ENCODE data around the gene KATNBL1.
A peak's percentile ranks its signal among the peaks of the same experiment; 100 is the strongest.

Gene KATNBL1, protein sequence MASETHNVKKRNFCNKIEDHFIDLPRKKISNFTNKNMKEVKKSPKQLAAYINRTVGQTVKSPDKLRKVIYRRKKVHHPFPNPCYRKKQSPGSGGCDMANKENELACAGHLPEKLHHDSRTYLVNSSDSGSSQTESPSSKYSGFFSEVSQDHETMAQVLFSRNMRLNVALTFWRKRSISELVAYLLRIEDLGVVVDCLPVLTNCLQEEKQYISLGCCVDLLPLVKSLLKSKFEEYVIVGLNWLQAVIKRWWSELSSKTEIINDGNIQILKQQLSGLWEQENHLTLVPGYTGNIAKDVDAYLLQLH

DNA sequence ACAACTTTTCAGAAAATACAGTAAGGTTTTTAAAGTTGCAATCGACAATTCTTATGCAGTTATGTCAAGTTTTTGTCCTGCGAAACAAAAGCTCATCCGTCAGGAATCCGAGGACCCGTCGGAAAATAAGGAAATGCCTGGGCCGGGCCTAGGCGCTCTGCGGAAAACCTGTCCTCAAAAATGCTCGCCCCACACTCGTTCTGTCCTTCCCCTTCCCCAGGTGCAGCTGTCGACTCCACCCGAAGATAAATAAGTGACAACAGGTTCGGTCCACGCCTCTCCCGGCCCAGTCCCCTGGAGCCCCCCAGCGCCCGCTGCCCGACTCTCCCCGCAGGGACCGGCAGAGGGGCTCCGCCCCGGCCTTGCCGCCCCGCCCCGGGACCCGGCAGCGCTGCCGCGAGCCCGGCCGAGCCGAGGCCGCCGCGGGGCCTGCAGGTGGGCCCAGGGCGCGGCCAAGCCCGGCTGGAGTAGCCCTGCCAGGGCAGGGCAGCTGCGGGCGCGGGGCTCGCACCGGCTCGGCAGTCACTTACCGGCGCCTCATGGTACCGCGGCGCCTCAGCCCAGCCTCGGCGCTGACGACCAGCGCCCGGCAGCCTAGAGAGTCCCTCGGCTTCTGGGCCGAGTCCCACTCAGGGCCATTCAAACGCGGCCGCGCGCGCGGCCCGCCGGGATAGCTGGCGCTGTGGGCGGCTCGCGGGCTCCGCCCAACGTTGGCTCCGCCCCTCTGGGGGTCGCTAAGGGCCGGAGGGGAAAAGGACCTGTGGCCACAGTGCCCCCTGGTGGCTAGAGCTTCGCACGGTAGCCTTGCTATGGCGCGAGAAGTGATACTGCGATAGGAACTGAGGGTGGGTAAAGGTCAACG lies at the start of gene KATNBL1:
Gene KATNBL1, minus strand, starts transcription at position 676 of the 862 bp plus-strand sequence. CDS start 46,420 bp downstream, outside the sequence.
- peak; percentile 95 to 97 for DNase-seq

DNA sequence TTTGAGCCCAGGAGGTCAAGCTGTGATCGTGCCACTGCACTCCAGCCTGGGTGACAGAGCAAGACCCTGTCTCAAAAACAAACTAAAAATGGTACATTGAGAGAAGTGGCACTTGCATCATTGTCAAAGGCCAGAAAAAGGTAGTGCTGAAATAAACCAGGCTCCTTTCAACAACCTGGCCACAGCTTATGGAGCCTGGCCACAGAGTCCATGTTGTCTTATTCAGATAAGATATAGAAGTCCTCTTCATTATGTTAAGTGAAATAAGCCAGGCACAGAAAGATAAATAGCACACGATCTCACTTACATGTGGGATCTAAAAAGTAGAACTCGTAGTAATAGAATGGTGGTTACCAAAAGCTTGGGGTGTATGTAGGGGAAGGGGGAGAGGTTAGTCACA lies 49.7 kb upstream of the KATNBL1 start:
- DNase-seq = no peak

DNA sequence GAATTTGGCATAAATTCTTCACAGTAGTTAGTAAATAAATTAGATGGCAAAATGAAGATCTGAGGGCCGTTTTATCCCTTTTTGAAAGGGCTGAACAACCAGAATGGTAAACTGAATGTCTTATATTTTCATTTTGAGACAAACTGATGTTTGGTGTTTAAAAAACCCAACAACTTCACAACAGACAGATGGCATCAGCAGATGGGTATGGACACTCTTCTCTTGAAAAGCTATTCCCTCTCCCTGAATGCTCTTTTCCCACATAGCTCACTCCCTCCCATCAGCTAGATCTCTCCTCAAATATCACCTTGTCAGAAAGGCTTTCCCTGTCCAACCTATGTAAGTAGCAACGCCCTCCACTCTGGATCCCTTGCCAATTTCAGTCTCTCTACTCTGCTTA lies 48.3 kb upstream of the KATNBL1 start:
- DNase-seq = no peak

DNA sequence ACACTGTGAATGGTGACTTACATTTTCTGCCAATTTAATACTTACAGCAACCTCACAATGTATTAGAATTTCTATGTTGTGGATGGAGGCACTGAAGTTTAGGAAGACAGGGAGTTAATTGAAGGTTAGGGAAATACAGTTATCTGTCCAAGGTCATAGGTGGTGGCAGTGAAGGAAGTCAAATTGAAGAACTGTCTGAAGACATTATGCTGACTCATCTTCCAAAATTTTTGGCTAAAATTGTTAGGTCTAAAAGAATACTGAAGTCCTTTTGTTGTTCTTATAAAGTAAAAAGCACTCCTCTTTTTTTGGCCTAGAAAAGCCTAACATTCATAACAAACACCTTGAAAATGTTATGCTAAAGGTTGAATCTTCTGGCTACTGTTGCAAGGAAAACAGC lies 42.6 kb upstream of the KATNBL1 start:
- no peak for DNase-seq

DNA sequence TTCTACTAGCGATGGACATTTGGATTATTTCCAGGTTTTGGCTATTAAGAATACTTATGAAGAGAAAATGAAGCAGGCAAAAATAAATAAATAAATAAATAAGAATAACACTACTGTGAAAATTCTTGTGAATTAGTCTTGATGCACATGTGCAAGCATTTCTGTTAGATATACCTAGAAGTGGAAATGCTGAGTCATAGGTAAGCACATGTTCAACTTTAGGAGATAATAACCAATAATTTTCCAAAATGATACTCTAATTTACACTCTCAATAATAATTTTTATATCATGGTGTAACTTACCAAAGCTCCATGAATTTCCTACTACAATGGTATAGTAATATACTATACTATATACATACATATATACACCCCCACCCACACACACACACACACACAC lies 38.3 kb upstream of the KATNBL1 start:
- no peak for DNase-seq

DNA sequence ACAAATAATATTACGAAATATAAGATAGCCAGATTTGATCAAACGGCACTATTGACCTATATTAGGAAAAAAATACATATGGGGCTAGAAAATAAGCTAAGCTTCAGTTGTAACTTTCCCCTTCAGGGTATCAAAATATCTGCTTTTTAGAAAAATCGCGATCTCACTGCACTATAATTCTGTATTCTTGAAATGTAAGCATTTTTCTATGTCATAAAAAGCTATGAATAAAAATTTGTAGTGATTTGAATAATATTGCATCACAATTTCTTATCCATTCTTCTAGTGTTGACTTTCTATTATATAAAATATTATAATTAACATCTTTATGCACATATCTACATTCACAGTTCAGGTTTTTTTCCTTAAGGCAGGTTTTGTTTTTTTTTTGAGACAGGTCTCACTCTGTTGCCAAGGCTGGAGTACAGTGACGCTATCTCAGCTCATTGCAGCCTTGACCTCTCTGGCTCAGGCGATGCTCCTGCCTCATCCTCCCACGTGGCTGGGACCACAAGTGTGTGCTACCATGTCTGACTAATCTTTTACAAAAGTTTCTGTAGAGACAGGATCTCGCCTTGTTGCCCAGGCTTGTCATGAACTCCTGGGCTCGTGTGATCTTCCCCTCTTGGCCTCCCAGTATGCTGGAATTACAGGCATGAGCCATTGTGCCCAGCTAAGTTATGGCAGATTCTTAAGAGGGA lies 36.5 kb upstream of the KATNBL1 start:
- no peak for DNase-seq

DNA sequence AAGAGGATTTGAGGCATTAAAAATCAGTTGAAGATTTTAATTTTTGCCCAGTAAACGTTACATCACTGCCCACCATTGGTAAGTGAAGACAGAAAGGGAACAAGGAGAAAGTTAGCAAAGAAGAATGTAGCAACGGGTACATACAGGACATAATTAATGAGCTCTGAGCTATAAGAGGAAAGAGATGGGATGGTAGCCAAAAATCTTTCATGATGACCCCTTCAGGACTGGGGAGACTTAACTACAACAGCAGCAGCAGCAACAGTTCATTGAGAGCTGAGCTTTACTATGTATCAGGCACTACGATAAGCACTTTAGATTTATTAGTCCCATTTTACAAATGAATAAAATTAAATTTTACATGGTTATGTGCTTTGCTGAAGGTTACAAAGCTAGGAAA lies 33.3 kb upstream of the KATNBL1 start:
- DNase-seq = no peak

DNA sequence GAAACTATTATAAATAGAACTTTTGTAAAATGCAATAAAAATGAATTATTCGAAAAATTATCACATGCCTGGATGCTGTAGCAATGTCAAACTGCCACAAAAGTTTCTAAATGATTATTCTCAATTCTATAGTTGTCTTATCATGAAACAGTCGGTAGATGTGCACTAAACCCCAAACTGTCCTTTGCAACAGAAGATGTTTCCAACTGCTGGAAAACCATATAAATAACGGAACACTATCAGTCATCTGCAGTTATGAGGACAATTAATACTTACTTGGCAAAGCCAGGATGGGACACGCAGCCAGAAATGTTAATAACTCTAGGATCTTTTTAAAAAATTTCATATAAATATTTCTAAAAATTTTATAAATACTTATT lies 32.4 kb upstream of the KATNBL1 start:
- no peak for DNase-seq

DNA sequence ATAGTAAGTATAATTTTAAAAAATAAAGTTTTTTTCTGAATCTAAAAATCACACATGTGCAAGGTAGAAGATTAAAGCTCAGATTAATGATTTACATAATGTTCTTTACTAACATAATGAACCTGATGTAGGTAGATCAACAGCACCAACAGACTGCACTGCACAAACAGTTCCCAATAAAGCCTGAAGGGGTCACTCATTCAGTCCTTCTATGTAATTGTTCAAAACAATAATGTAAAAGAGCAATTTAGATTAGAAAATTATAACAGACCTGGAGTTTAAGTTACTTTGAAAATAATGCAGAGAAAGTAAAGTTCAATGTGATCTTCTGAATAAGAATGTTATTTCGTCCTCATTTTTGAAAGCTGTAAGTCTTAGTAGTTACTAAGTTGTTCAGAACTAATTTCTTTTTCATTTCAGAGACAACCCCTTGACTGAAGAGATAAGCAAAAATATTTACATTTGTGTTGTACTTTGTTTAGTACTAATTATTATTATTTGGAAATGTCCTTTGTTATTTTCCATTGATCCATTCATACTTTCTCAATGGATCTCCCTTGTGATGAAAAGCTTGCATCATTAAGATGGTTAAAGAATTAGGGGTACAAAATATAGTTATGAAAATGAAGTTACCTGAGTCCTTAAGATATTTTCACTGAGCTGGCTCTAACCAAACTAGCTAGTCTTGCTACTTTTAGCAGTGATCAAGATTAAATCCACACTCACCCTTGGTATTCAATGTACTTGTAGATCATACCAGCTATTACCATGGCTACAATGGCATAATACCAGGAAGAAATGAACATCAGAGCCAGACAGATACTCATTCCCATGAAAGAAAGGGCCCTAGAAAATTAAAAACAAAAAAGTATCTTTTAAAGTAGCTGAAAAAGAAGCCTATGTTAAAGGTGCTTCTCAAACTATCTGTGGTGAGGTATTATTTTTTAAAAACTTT lies 31.8 kb upstream of the KATNBL1 start:
- peak; percentile 21 to 52 for DNase-seq

DNA sequence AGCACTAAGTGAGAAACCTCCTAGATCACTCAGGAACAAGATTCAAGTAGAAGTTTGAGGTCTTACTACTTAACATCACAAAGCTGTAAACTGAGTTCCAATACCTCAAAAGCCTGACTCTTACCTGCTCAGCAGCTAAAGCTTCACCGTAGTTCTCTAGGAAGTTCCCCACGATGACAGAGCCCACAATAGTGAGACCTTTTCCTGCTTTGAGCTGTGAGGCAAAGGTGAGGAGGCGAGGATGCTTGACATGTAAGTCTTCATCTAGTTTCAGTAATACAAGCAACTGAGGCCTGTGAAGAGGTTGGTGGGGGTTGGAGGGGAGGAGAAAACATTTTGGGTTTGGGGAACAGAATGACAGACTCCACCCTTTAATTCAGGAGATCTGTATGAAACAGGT lies 30.6 kb upstream of the KATNBL1 start:
- DNase-seq = no peak

DNA sequence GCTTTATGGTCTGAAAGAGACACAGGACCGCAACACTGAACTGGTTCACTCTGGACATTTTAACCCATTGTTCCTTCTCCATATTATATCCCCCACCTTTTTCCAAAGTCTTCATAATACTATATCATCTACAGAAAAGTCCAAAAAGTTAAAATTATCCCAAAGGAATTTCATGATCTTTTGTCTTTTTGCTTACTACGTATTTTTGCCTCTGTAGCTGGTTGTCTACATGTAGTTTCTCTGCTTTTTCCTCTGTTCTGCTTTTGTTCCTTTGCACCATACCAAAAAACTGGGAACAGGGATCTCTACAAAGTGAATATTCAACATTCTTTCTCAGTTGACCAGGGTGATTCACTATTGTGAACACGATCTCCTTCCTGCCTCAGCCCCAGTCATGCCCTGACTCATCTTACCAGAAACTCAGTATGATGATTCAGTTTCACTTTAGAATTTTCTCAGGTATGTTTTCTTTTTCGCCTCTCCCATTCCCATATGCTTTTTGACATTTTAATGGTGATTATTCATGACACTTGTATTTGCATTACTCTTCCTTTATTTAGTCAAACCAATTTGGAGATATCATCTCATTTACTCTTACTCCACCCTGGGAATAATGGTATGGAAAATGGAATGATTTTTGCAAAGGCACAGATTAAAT lies 29.4 kb upstream of the KATNBL1 start:
- DNase-seq = peak; percentile 19 to 32

DNA sequence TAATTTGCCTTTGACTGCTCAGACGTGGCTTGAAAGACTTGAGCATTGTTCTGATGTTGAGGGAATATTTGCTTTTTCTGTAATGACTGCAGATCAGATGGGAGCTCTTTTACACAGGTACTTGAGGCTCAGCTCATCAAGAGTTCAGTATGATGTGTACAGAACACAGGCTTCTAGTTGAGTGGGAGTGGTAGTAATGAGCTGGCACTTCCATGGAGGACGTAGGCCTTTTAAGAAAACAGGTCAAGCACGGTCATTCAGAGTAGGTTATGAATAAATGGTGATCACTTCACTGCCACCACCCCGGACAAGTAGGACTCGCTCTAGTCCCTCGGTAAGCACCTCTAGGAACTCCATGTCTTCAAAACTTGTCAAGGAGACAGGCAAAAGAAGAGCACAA lies 23.7 kb upstream of the KATNBL1 start:
- no peak for DNase-seq

DNA sequence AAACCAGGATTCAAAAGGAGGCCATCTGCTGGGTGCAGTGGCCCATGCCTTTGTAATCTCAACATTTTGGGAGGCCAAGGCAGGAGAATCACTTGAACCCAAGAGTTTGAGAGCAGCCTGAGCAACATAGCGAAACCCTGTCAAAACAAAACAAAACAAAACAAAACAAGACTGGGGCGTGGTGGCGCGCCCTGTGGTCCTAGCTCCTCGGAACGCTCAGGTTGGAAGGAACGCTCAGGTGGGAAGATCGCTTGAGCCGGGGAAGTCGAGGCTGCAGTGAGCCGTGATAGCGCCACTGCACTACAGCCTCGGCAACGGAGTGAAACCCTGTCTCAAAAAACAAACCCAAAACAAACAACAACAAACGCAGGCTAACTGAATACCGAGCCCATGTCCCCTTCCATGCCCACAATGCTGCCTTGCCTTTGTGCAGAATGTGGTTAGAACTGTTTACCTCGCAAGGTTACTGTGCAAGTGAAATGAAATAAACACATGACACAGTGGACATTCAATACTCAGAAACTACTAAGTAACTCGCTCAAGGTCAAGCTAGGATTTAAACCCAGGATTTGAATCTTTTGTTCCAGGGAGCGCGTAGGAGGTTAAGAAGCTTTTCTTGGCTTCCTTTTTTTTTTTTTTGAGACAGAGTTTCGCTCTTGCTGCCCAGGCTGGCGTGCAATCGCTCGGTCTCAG lies 14.2 kb upstream of the KATNBL1 start:
- DNase-seq = no peak

DNA sequence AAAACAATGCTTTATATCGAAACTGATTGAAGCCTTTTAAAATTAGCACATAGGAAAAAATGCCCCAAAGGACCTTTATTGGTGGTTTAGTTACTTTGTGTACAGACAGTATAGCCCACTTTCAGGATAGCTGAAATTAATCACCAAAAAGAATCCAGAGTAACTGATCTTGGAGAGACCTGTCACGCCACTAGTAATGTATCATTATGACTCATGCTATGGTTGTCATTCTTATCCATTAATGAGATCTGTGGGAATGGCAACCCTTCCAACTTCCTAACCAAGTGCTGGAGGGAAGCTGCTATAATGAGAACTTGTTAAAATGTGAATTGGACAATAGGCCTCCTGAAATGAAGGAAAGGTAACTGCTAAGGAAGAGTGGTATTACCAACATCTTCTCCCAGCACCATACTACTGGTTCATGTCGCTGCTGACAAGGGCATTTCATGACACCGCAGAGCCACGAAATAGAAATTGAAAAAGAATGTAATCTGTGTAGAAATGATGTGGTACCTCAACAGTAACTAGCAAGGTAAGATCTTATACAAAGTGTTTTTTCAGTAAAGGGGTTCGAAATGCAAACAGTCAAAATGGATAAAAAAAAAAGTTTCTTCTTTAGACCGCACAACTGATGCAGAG lies 7.8 kb upstream of the KATNBL1 start:
- DNase-seq = no peak

DNA sequence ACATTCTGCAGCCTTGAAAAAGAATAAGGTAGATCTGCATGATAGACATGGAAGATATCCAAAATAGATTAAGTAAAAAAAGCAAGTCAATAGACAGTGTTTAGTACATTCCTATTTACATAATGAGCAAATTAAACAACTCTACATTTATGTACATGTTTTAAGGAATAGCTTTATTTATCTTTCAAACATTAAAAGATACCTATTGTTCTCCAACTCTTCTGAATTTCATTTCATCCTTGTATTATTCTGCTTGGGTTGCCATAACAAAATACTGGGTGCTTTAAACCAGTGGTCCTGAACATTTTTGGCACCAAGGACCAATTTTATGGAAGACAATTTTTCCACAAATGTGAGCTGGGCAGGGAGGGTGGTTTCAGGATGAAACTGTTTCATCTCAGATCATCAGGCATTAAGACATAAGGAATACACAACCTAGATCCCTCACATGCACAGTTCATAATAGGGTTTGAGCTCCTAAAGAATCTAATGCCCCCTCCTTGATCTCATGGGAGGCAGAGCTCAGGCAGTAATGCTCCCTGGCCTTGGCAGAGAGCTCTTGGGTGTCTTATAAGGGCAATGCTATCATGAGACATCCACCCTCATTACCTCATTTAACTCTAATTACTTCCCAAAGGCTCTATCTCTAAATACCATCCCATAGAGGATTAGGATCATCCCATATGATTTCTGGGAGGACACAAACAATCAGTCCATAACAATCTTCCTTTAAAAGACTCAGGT lies 6.8 kb upstream of the KATNBL1 start:
- DNase-seq = no peak

DNA sequence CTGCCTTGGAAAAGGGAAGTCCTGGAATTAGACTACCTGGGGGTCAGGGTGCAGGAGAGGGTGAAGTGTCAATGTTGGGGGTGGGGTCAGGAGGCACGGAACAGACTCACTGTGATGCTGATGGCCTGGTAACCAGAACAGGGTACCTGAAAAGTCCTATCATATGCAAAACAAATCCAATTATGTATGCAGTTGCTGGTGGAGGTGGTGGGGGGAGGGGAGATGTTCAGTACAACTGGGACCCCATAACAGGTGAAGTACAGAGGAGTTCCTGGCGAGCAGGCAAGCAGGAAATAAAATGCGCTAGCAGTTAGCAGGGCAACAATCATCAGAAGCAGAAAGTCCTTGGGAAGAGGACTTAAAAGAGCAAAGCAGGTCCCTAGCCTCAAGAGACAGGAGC lies 4.2 kb upstream of the KATNBL1 start:
- no peak for DNase-seq

DNA sequence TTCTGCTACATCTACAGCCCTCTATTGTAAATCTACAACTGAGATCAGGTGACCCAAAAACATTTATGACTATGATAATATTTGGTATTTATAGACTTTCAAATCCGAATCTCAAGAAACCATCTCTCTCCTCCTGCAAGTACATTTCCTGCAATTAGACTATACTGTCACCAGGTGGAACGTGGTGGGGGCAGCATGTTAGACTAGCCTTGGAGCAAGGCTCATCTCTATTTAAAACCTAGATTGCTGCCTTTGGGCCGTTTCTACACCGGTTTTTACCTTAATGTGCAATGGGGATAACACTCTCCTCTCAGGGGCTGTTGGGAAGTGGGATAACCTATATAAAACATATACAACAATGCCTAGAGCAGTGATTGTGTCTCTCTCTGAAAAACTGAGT lies 3.8 kb upstream of the KATNBL1 start:
- DNase-seq = no peak

DNA sequence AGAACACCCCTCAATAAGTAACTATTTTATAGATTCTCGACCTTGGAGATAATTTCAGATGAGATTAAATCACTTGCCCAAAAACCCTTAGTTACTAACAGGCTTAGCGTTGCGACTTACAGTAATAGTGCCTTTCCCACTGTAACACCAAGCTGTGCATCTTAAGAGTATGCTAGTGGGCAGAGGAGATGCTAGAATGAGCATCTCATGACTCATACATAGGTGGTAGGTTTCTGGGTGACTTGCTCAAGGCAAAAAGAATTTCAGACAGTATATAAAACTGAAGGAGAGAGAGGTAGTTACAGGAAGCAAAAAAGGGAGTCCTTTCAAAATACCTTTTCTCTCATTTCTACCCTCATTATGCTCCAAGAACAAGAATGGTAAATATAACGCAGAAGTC lies 3.9 kb downstream of the KATNBL1 start:
- DNase-seq = no peak

DNA sequence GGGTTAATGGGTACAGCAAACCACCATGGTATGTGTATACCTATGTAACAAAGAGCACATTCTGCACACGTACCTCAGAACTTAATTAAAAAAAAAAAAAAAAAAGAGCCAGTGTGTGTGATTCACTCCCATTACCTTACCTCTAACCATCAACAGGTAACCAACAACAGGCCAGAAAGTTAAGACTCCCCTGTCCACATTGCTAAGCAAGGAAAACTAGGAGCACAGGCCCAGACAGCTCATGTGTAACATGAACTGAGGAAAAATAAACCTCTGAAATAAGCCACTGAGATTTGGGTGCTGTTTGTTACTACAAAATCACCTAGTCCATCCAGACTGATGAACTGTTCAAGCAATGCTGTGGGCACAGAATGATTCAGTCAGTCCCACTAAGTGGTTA lies 6.0 kb downstream of the KATNBL1 start:
- DNase-seq = no peak

DNA sequence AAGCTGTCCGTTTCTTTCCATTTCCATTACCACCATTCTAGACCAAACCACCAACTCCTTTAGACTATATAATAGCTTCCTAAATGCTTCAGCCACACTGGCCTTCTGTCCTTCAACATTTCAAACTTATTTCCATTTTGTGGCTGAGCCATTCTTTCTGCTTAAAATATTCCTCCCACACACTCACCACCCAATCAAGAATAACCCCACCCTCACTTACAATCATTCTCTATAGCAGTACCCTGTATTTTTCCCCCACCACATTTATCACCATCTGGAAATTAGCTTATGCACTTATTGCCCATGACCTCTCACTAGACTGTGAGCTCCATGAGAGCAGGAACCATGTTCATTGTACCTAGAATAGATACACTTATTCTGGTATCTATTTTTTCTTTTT lies 6.6 kb downstream of the KATNBL1 start:
- no peak for DNase-seq

Measured in activated CD4-positive, alpha-beta T cell treated with anti-CD3 and anti-CD28 coated beads for 4 hours (primary cell).